ACC112 (cell line): ENCODE results near the gene EMX1.

ENCODE experiments used
- H2AFZ ChIP-seq: fragments of 200-600 bp; sonication (generic); one replicate; pipeline ENCODE4 v1.6.0; 2017; ENCODE audit warnings: antibody characterized with exemption, low read length; ENCODE audit not compliant: unreplicated experiment
- H3K27ac ChIP-seq: fragments of 200-600 bp; sonication (generic); 2 replicates; pipeline ENCODE4 v1.5.1; 2014; ENCODE audit warnings: low read depth, mild to moderate bottlenecking, antibody characterized with exemption, low read length, moderate library complexity
- H3K27me3 ChIP-seq: fragments of 200-600 bp; sonication (generic); 2 replicates; pipeline ENCODE4 v1.6.1; 2014; ENCODE audit warnings: mild to moderate bottlenecking, antibody characterized with exemption, low read length, moderate library complexity, mixed read lengths; ENCODE audit not compliant: insufficient read depth
- H3K36me3 ChIP-seq: fragments of 200-600 bp; sonication (generic); 2 replicates; pipeline ENCODE4 v1.6.1; 2016; ENCODE audit warnings: mild to moderate bottlenecking, antibody characterized with exemption, low read length, moderate library complexity, mixed read lengths; ENCODE audit not compliant: insufficient read depth
- H3K4me1 ChIP-seq: fragments of 200-600 bp; sonication (generic); one replicate; pipeline ENCODE4 v1.6.1; 2016; ENCODE audit warnings: low read length, mixed read lengths; ENCODE audit not compliant: insufficient read depth, unreplicated experiment, control insufficient read depth
- H3K4me3 ChIP-seq: fragments of 200-600 bp; sonication (generic); 2 replicates; pipeline ENCODE4 v1.5.1; 2014; ENCODE audit warnings: mild to moderate bottlenecking, low read depth, low read length
- H3K79me2 ChIP-seq: fragments of 200-600 bp; sonication (generic); one replicate; pipeline ENCODE4 v1.6.0; 2016; ENCODE audit warnings: low read length; ENCODE audit not compliant: control insufficient read depth, unreplicated experiment, insufficient read depth

The EMX1 gene

GRCh38 chr2:72935611-72935957 lies 18.3 kb downstream of the EMX1 start:
- H3K4me3 ChIP-seq: no peak overlapping the region

GRCh38 chr2:72936660-72937355 lies 19.5 kb downstream of the EMX1 start:
- Histone ChIP-seq H3K4me3 (no peak overlapping the region), H3K36me3 (no peaks in the 10 kb centered on the region), H3K4me1 (peaks cover 23% of the 10 kb centered on the region), H3K79me2 (no peaks in the 10 kb centered on the region), H3K27ac (no peak overlapping the region), H2AFZ (no peak overlapping the region), H3K27me3 (no peaks in the 10 kb centered on the region)

More at GRCh38 chr2:72935611-72935957, 18.3 kb downstream of the EMX1 start:
- Histone ChIP-seq H3K27me3 (no peaks in the 10 kb centered on the region), H3K27ac (no peak overlapping the region), H3K4me1 (peaks cover 20% of the 10 kb centered on the region), H3K36me3 (no peaks in the 10 kb centered on the region), H3K79me2 (no peaks in the 10 kb centered on the region), H2AFZ (no peak overlapping the region)

GRCh38 chr2:72937356-72937669 lies 20.0 kb downstream of the EMX1 start:
- no peaks in the 10 kb centered on the region for H3K27me3 ChIP-seq
- no peaks in the 10 kb centered on the region for H3K79me2 ChIP-seq
- no peak overlapping the region for H2AFZ ChIP-seq

GRCh38 chr2:72938455-72938854 lies 21.1 kb downstream of the EMX1 start:
- no peak overlapping the region for H3K4me3 ChIP-seq
- no peaks in the 10 kb centered on the region for H3K27me3 ChIP-seq
- H2AFZ ChIP-seq: no peak overlapping the region
- peaks cover 19% of the 10 kb centered on the region for H3K4me1 ChIP-seq
- no peak overlapping the region for H3K27ac ChIP-seq
- no peaks in the 10 kb centered on the region for H3K79me2 ChIP-seq
- no peaks in the 10 kb centered on the region for H3K36me3 ChIP-seq

More at GRCh38 chr2:72937356-72937669, 20.0 kb downstream of the EMX1 start:
- H3K36me3 ChIP-seq: no peaks in the 10 kb centered on the region
- H3K27ac ChIP-seq: no peak overlapping the region
- peaks cover 21% of the 10 kb centered on the region for H3K4me1 ChIP-seq
- no peak overlapping the region for H3K4me3 ChIP-seq

- Histone ChIP-seq H3K27me3 (no peaks in the 10 kb centered on the region), H3K4me1 (peaks cover 19% of the 10 kb centered on the region), H3K4me3 (no peak overlapping the region), H3K79me2 (no peaks in the 10 kb centered on the region), H3K36me3 (no peaks in the 10 kb centered on the region), H3K27ac (no peak overlapping the region), H2AFZ (no peak overlapping the region)
These were observed 23.0 kb downstream of the EMX1 start for GRCh38 chr2:72940361-72940760.

GRCh38 chr2:72940786-72941185 lies 23.5 kb downstream of the EMX1 start:
- H3K4me1 ChIP-seq: peaks cover 19% of the 10 kb centered on the region
- no peak overlapping the region for H3K27ac ChIP-seq
- no peaks in the 10 kb centered on the region for H3K27me3 ChIP-seq
- no peaks in the 10 kb centered on the region for H3K36me3 ChIP-seq
- H2AFZ ChIP-seq: no peak overlapping the region
- no peak overlapping the region for H3K4me3 ChIP-seq
- no peaks in the 10 kb centered on the region for H3K79me2 ChIP-seq

- Histone ChIP-seq H2AFZ (no peak overlapping the region), H3K36me3 (no peaks in the 10 kb centered on the region), H3K27me3 (no peaks in the 10 kb centered on the region), H3K79me2 (no peaks in the 10 kb centered on the region), H3K4me3 (no peak overlapping the region), H3K27ac (no peak overlapping the region), H3K4me1 (peaks cover 19% of the 10 kb centered on the region)
These were observed 25.0 kb downstream of the EMX1 start for GRCh38 chr2:72942293-72942692.

- no peak overlapping the region for H3K4me3 ChIP-seq
- no peaks in the 10 kb centered on the region for H3K36me3 ChIP-seq
- no peak overlapping the region for H2AFZ ChIP-seq
- H3K27me3 ChIP-seq: no peaks in the 10 kb centered on the region
- no peaks in the 10 kb centered on the region for H3K79me2 ChIP-seq
- H3K27ac ChIP-seq: no peak overlapping the region
- peaks cover 19% of the 10 kb centered on the region for H3K4me1 ChIP-seq
These were observed 25.6 kb downstream of the EMX1 start for GRCh38 chr2:72942881-72943418.

GRCh38 chr2:72943540-72944395 lies 26.4 kb downstream of the EMX1 start:
- H2AFZ ChIP-seq: no peak overlapping the region
- H3K36me3 ChIP-seq: no peaks in the 10 kb centered on the region
- H3K79me2 ChIP-seq: no peaks in the 10 kb centered on the region
- H3K4me1 ChIP-seq: peaks cover 19% of the 10 kb centered on the region
- no peak overlapping the region for H3K27ac ChIP-seq
- H3K27me3 ChIP-seq: no peaks in the 10 kb centered on the region
- no peak overlapping the region for H3K4me3 ChIP-seq

GRCh38 chr2:72944804-72945449 lies 27.6 kb downstream of the EMX1 start:
- H2AFZ ChIP-seq: no peak overlapping the region
- no peaks in the 10 kb centered on the region for H3K27me3 ChIP-seq
- no peaks in the 10 kb centered on the region for H3K79me2 ChIP-seq
- H3K36me3 ChIP-seq: no peaks in the 10 kb centered on the region
- peaks cover 19% of the 10 kb centered on the region for H3K4me1 ChIP-seq
- no peak overlapping the region for H3K4me3 ChIP-seq
- H3K27ac ChIP-seq: no peak overlapping the region
